Measurements from ENCODE around the gene DLG2.
"Not testable (repeated sequence)": the region's sequence is repeated elsewhere in the genome, so short reads cannot be mapped to it uniquely, and the experiment has no call there.

The DLG2 gene

DNA sequence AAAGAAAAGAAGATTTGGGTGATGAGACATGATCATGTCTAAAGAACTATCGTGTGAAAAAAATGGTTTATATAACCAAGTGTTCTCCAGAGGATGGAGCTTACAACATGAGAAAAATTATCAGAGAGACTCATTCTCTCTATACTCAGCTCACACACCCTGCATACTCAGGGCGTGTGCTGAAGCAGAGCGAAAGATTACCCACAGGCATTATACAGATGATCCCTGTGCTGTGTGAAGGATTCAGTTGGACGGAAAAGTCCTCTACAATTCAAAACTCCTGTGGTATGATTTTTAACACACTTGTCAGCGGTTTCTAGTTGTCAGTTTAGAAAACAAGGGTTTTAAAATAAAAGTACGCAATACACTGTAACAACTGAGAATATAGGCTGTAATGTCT, 267.3 kb downstream of the DLG2 start:
- H3K27me3 ChIP-seq (ENCODE audit: control insufficient read depth, insufficient read depth, low read length, poor library complexity, severe bottlenecking), result no peaks in the 10 kb centered on the region
- WGBS, 2 experiments, result 96 to 100% methylated on average over 5 to 6 of the region's 6 CpGs
- no peak overlapping the region for H3K27ac ChIP-seq (ENCODE audit: insufficient read depth, low read depth, low read length, poor library complexity, severe bottlenecking)
- no peaks in the 10 kb centered on the region for H3K36me3 ChIP-seq (ENCODE audit: control insufficient read depth, insufficient read depth, low read length)
- no peaks in the 10 kb centered on the region for H3K4me1 ChIP-seq (ENCODE audit: control insufficient read depth, insufficient read depth, low read length)
- no peaks in the 10 kb centered on the region for H3K9me3 ChIP-seq (ENCODE audit: control insufficient read depth, low read length)
- no peak overlapping the region for H3K4me3 ChIP-seq (ENCODE audit: insufficient read depth, low read depth, low read length)

- Histone ChIP-seq H3K36me3 (ENCODE audit: control insufficient read depth, insufficient read depth, low read length) (no peaks in the 10 kb centered on the region), H3K4me3 (ENCODE audit: insufficient read depth, low read depth, low read length) (no peak overlapping the region), H3K27ac (ENCODE audit: insufficient read depth, low read depth, low read length, poor library complexity, severe bottlenecking) (no peak overlapping the region), H3K9me3 (ENCODE audit: control insufficient read depth, low read length) (no peaks in the 10 kb centered on the region), H3K27me3 (ENCODE audit: control insufficient read depth, insufficient read depth, low read length, poor library complexity, severe bottlenecking) (no peaks in the 10 kb centered on the region), H3K4me1 (ENCODE audit: control insufficient read depth, insufficient read depth, low read length) (no peaks in the 10 kb centered on the region)
Measured at GRCh38 chr11:85355921-85356320, 271.2 kb downstream of the DLG2 start.

GRCh38 chr11:85349539-85349938, 277.6 kb downstream of the DLG2 start:
- not testable (repeated sequence) for H3K27ac ChIP-seq (ENCODE audit: insufficient read depth, low read depth, low read length, poor library complexity, severe bottlenecking); H3K4me3 ChIP-seq (ENCODE audit: insufficient read depth, low read depth, low read length); H3K9me3 ChIP-seq (ENCODE audit: control insufficient read depth, low read length); H3K27me3 ChIP-seq (ENCODE audit: control insufficient read depth, insufficient read depth, low read length, poor library complexity, severe bottlenecking); H3K4me1 ChIP-seq (ENCODE audit: control insufficient read depth, insufficient read depth, low read length); H3K36me3 ChIP-seq (ENCODE audit: control insufficient read depth, insufficient read depth, low read length)
- 95 to 96% methylated on average over 2 of the region's 2 CpGs for WGBS, 2 experiments

- H3K9me3 ChIP-seq (ENCODE audit: control insufficient read depth, low read length), result no peaks in the 10 kb centered on the region
- no peaks in the 10 kb centered on the region for H3K27me3 ChIP-seq (ENCODE audit: control insufficient read depth, insufficient read depth, low read length, poor library complexity, severe bottlenecking)
- no peaks in the 10 kb centered on the region for H3K4me1 ChIP-seq (ENCODE audit: control insufficient read depth, insufficient read depth, low read length)
- H3K36me3 ChIP-seq (ENCODE audit: control insufficient read depth, insufficient read depth, low read length), result no peaks in the 10 kb centered on the region
- no peak overlapping the region for H3K27ac ChIP-seq (ENCODE audit: insufficient read depth, low read depth, low read length, poor library complexity, severe bottlenecking)
- no peak overlapping the region for H3K4me3 ChIP-seq (ENCODE audit: insufficient read depth, low read depth, low read length)
Measured at GRCh38 chr11:85348945-85349344, 278.2 kb downstream of the DLG2 start.

DNA sequence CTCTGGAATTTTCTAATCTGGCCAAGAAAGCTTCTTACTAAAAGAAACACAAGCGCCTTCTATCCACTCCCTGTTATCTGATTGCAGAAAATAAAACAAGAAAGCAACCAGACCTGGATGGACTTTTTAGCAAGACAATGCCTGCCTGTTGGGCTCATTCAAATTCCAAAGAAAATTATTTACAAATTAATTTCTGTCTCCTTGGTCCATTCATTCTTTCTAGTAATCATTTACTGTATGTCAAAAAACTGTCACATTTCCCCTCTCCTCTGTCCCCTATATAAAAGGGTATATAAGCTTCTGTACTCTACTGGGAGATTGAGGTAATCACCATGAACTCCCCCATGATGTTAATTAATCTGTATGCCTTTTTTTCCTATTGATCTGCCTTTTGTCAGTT, 279.9 kb downstream of the DLG2 start:
- Histone ChIP-seq H3K27ac (ENCODE audit: insufficient read depth, low read depth, low read length, poor library complexity, severe bottlenecking) (no peak overlapping the region), H3K36me3 (ENCODE audit: control insufficient read depth, insufficient read depth, low read length) (no peaks in the 10 kb centered on the region), H3K4me1 (ENCODE audit: control insufficient read depth, insufficient read depth, low read length) (no peaks in the 10 kb centered on the region), H3K27me3 (ENCODE audit: control insufficient read depth, insufficient read depth, low read length, poor library complexity, severe bottlenecking) (no peaks in the 10 kb centered on the region), H3K9me3 (ENCODE audit: control insufficient read depth, low read length) (no peaks in the 10 kb centered on the region), H3K4me3 (ENCODE audit: insufficient read depth, low read depth, low read length) (no peak overlapping the region)
- WGBS, 2 experiments, result 36 to 40% methylated on average over 1 of the region's 1 CpG

DNA sequence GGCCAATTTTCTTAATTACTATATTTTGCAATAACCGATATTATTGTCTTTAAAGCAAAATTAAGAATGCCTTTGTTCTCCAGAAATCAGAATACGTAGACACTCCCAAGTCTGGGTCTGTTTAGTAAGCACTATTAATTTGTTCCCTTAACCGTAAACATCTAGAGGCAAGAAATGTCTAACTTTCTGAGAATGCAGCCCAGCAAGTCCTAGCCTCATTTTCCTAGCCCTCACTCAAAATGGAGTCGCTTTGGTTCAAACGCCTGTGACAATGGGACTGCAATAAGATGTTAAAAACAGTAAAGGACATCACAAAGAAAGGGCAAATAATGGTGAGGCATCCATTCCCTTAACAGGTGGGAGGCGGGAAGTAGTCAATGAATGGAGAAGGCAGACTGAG, 280.7 kb downstream of the DLG2 start:
- 87 to 92% methylated on average over 6 of the region's 6 CpGs for WGBS, 2 experiments
- H3K27ac ChIP-seq (ENCODE audit: insufficient read depth, low read depth, low read length, poor library complexity, severe bottlenecking), result no peak overlapping the region
- H3K27me3 ChIP-seq (ENCODE audit: control insufficient read depth, insufficient read depth, low read length, poor library complexity, severe bottlenecking), result no peaks in the 10 kb centered on the region
- H3K9me3 ChIP-seq (ENCODE audit: control insufficient read depth, low read length), result no peaks in the 10 kb centered on the region
- H3K36me3 ChIP-seq (ENCODE audit: control insufficient read depth, insufficient read depth, low read length), result no peaks in the 10 kb centered on the region
- H3K4me3 ChIP-seq (ENCODE audit: insufficient read depth, low read depth, low read length), result no peak overlapping the region
- no peaks in the 10 kb centered on the region for H3K4me1 ChIP-seq (ENCODE audit: control insufficient read depth, insufficient read depth, low read length)

DNA sequence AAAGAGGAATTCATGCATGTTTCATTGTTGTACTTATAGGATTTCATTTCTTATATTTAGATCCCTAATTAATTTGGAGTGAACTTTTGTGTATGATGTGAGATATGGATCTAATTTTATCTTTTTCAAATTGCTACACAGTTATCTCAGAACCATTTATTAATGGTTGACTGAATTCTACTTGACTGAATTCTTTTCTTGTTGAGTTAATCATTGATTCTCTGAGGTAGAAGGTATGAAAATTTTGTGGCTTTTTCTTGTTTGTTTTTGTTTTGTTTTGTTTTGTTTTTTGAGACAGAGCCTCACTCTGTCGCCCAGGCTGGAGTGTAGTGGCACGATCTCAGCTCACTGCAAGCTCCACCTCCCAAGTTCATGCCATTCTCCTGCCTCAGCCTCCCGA, 286.3 kb downstream of the DLG2 start:
- not testable (repeated sequence) for H3K4me3 ChIP-seq (ENCODE audit: insufficient read depth, low read depth, low read length); H3K27me3 ChIP-seq (ENCODE audit: control insufficient read depth, insufficient read depth, low read length, poor library complexity, severe bottlenecking); H3K36me3 ChIP-seq (ENCODE audit: control insufficient read depth, insufficient read depth, low read length); H3K27ac ChIP-seq (ENCODE audit: insufficient read depth, low read depth, low read length, poor library complexity, severe bottlenecking); H3K4me1 ChIP-seq (ENCODE audit: control insufficient read depth, insufficient read depth, low read length); H3K9me3 ChIP-seq (ENCODE audit: control insufficient read depth, low read length)
- 94 to 96% methylated on average over 3 of the region's 3 CpGs for WGBS, 2 experiments

- Histone ChIP-seq H3K9me3 (ENCODE audit: control insufficient read depth, low read length) (no peaks in the 10 kb centered on the region), H3K4me1 (ENCODE audit: control insufficient read depth, insufficient read depth, low read length) (no peaks in the 10 kb centered on the region), H3K27me3 (ENCODE audit: control insufficient read depth, insufficient read depth, low read length, poor library complexity, severe bottlenecking) (no peaks in the 10 kb centered on the region), H3K27ac (ENCODE audit: insufficient read depth, low read depth, low read length, poor library complexity, severe bottlenecking) (no peak overlapping the region), H3K4me3 (ENCODE audit: insufficient read depth, low read depth, low read length) (no peak overlapping the region), H3K36me3 (ENCODE audit: control insufficient read depth, insufficient read depth, low read length) (no peaks in the 10 kb centered on the region)
- 88 to 100% methylated on average over 1 of the region's 1 CpG for WGBS, 2 experiments
Measured at GRCh38 chr11:85318573-85318972, 308.6 kb downstream of the DLG2 start.

DNA sequence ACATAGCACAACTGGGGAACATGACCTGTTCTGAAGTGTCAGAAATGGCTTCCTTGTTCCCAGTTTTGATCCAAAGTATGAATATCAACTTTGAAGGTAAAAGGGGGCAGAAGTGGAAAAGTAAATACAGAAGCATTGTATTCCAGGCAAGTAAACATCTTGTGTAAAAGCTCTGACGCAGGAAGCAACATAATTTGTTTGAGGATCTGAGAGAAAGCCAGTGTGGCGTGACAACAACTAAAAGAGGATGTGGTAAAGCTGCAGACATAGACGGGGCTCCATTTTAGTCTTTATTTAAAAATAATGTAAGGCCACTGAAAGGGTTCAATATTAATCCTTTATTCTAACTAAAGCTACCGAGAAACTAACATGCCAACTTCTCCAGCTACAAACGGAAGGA, 310.2 kb downstream of the DLG2 start:
- WGBS, 2 experiments, result 95 to 98% methylated on average over 5 of the region's 5 CpGs
- no peaks in the 10 kb centered on the region for H3K36me3 ChIP-seq (ENCODE audit: control insufficient read depth, insufficient read depth, low read length)
- no peaks in the 10 kb centered on the region for H3K4me1 ChIP-seq (ENCODE audit: control insufficient read depth, insufficient read depth, low read length)

DNA sequence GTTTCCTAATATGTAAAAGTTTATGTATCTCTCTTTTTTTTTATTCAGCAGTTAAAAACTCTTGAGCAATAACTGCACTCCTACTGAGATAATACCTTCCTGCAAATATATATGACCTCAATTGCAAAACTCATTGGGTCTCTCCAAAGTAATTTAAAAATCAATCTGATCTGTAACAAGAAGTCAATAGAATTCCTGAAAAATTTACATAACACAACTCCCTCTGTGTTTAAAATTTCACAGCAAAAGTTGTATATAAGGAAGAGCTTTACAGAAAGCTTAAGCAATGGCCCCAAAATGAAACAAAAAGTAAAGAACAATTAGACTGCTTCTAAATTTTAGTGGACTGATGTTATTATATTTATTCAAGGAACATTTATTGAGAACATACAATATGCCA, 313.4 kb downstream of the DLG2 start:
- H3K27me3 ChIP-seq (ENCODE audit: control insufficient read depth, insufficient read depth, low read length, poor library complexity, severe bottlenecking), result no peaks in the 10 kb centered on the region
- no peak overlapping the region for H3K27ac ChIP-seq (ENCODE audit: insufficient read depth, low read depth, low read length, poor library complexity, severe bottlenecking)
- no peak overlapping the region for H3K4me3 ChIP-seq (ENCODE audit: insufficient read depth, low read depth, low read length)
- no peaks in the 10 kb centered on the region for H3K4me1 ChIP-seq (ENCODE audit: control insufficient read depth, insufficient read depth, low read length)
- no peaks in the 10 kb centered on the region for H3K9me3 ChIP-seq (ENCODE audit: control insufficient read depth, low read length)
- H3K36me3 ChIP-seq (ENCODE audit: control insufficient read depth, insufficient read depth, low read length), result no peaks in the 10 kb centered on the region

More for the DNA sequence above, 310.2 kb downstream of the DLG2 start:
- no peak overlapping the region for H3K27ac ChIP-seq (ENCODE audit: insufficient read depth, low read depth, low read length, poor library complexity, severe bottlenecking)
- H3K27me3 ChIP-seq (ENCODE audit: control insufficient read depth, insufficient read depth, low read length, poor library complexity, severe bottlenecking), result no peaks in the 10 kb centered on the region
- no peaks in the 10 kb centered on the region for H3K9me3 ChIP-seq (ENCODE audit: control insufficient read depth, low read length)
- no peak overlapping the region for H3K4me3 ChIP-seq (ENCODE audit: insufficient read depth, low read depth, low read length)

DNA sequence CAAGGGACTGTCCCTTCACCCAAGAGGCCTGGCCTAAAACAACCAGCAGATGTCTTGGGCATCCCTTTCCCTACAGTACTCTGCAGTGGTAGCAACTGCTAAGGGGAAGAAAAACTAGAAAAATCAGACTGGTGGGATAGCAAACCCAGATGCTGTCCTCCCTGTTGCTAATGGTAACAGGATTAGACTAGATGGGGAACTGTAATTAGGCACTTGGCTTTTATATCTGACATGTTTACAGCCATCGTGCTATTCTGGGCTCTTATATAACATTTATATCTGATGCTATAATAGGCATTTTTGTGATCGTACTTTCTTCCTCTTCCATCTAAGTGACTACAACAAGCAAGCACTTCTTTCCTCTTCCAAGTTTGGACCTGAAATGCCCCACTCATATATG, 316.7 kb downstream of the DLG2 start:
- H3K4me1 ChIP-seq (ENCODE audit: control insufficient read depth, insufficient read depth, low read length), result no peaks in the 10 kb centered on the region
- no peak overlapping the region for H3K4me3 ChIP-seq (ENCODE audit: insufficient read depth, low read depth, low read length)
- no peaks in the 10 kb centered on the region for H3K36me3 ChIP-seq (ENCODE audit: control insufficient read depth, insufficient read depth, low read length)
- H3K27me3 ChIP-seq (ENCODE audit: control insufficient read depth, insufficient read depth, low read length, poor library complexity, severe bottlenecking), result no peaks in the 10 kb centered on the region
- 80% methylated on average over 2 of the region's 2 CpGs; no CpG with 5 or more reads in 1 of the 2 experiments for WGBS, 2 experiments
- H3K27ac ChIP-seq (ENCODE audit: insufficient read depth, low read depth, low read length, poor library complexity, severe bottlenecking), result no peak overlapping the region
- no peaks in the 10 kb centered on the region for H3K9me3 ChIP-seq (ENCODE audit: control insufficient read depth, low read length)
